GM18873 (cell line): ENCODE results near the gene MAGI2.
"Not testable (repeated sequence)": the region's sequence is repeated elsewhere in the genome, so short reads cannot be mapped to it uniquely, and the experiment has no call there.

Experiments used
- ATAC-seq: cut with Tn5 transposase; IDR thresholded peaks from one replicate; pipeline ENCODE4 v1.9.1; 2021; ENCODE audit warnings: mild to moderate bottlenecking, moderate library complexity, moderate number of reproducible peaks; ENCODE audit not compliant: unreplicated experiment, low FRiP score

Gene MAGI2

GRCh38 chr7:79452032-79452494 lies 1.4 kb downstream of the MAGI2 start:
- no peak for ATAC-seq

GRCh38 chr7:79451580-79451979 lies 1.9 kb downstream of the MAGI2 start:
- no peak for ATAC-seq

GRCh38 chr7:79442766-79443165 lies 10.7 kb downstream of the MAGI2 start:
- not testable (repeated sequence) for ATAC-seq

GRCh38 chr7:79436378-79436777 lies 17.1 kb downstream of the MAGI2 start:
- no peak for ATAC-seq

GRCh38 chr7:79434867-79435266 lies 18.6 kb downstream of the MAGI2 start:
- no peak for ATAC-seq

- ATAC-seq: no peak
Measured at GRCh38 chr7:79434098-79434497, 19.4 kb downstream of the MAGI2 start.

- no peak for ATAC-seq
Measured at GRCh38 chr7:79430391-79430790, 23.1 kb downstream of the MAGI2 start.

- no peak for ATAC-seq
Measured at GRCh38 chr7:79425665-79426064, 27.8 kb downstream of the MAGI2 start.

GRCh38 chr7:79421751-79422150 lies 31.7 kb downstream of the MAGI2 start:
- no peak for ATAC-seq

- no peak for ATAC-seq
Measured at GRCh38 chr7:79420464-79420863, 33.0 kb downstream of the MAGI2 start.

- ATAC-seq: no peak
Measured at GRCh38 chr7:79414910-79415309, 38.6 kb downstream of the MAGI2 start.

- ATAC-seq: no peak
Measured at GRCh38 chr7:79412915-79413314, 40.6 kb downstream of the MAGI2 start.

GRCh38 chr7:79412438-79412837 lies 41.0 kb downstream of the MAGI2 start:
- no peak for ATAC-seq

- no peak for ATAC-seq
Measured at GRCh38 chr7:79410345-79410744, 43.1 kb downstream of the MAGI2 start.

- ATAC-seq: no peak
Measured at GRCh38 chr7:79407351-79407750, 46.1 kb downstream of the MAGI2 start.

- no peak for ATAC-seq
Measured at GRCh38 chr7:79406371-79406770, 47.1 kb downstream of the MAGI2 start.

- ATAC-seq: no peak
Measured at GRCh38 chr7:79405368-79405767, 48.1 kb downstream of the MAGI2 start.

GRCh38 chr7:79403879-79404278 lies 49.6 kb downstream of the MAGI2 start:
- ATAC-seq: no peak

- ATAC-seq: no peak
Measured at GRCh38 chr7:79403451-79403850, 50.0 kb downstream of the MAGI2 start.

- no peak for ATAC-seq
Measured at GRCh38 chr7:79401254-79401653, 52.2 kb downstream of the MAGI2 start.

GRCh38 chr7:79400222-79400621 lies 53.2 kb downstream of the MAGI2 start:
- no peak for ATAC-seq

GRCh38 chr7:79398138-79398749 lies 55.2 kb downstream of the MAGI2 start:
- no peak for ATAC-seq
